Activated CD8-positive, alpha-beta T cell treated with anti-CD3 and anti-CD28 coated beads for 36 hours (primary cell): ENCODE measurements around the gene ATF1. TPM values are rescaled to one million over a fixed set of nuclear protein-coding genes. Genes with fewer than 3 reads are reported as not detected.

Source experiments
- ATAC-seq: fragments of 200-7000 bp; cut with Tn5 transposase; one replicate; pipeline ENCODE4 v1.10.0; 2021; ENCODE audit warnings: mild to moderate bottlenecking, moderate library complexity
- CTCF ChIA-PET: fragments of 350-600 bp; sonication (Branson Sonifier 250); formaldehyde crosslinking; loops from one replicate; lab custom pipeline; 2021; ENCODE audit warnings: antibody characterized with exemption; lab: Charles Lee
- POLR2A ChIA-PET: fragments of 350-600 bp; sonication (Branson Sonifier 250); formaldehyde crosslinking; loops from one replicate; lab custom pipeline; 2021; ENCODE audit warnings: antibody characterized with exemption; lab: Charles Lee
- DNase-seq: peaks from one replicate; pipeline ENCODE4 v3.0.0-alpha.2; 2020
- H3K27ac Mint-ChIP-seq: one replicate; pipeline ENCODE4 v1.8.0; 2021; ENCODE audit warnings: mild to moderate bottlenecking, mixed read lengths
- H3K27me3 Mint-ChIP-seq: one replicate; pipeline ENCODE4 v1.8.0; 2021; ENCODE audit warnings: mixed read lengths
- H3K36me3 Mint-ChIP-seq: one replicate; pipeline ENCODE4 v1.8.0; 2021; ENCODE audit warnings: low read depth, mixed read lengths
- H3K4me1 Mint-ChIP-seq: one replicate; pipeline ENCODE4 v1.8.0; 2021; ENCODE audit warnings: low read depth, mixed read lengths
- H3K4me3 Mint-ChIP-seq: one replicate; pipeline ENCODE4 v1.8.0; 2021; ENCODE audit warnings: mild to moderate bottlenecking, moderate library complexity, mixed read lengths
- H3K9me3 Mint-ChIP-seq: one replicate; pipeline ENCODE4 v1.8.0; 2021; ENCODE audit warnings: mixed read lengths
- CTCF ChIP-seq: fragments of 200-600 bp; IDR thresholded peaks from one replicate; pipeline ENCODE4 v1.8.0; 2022; ENCODE audit warnings: antibody characterized with exemption, mild to moderate bottlenecking
- intact Hi-C: fragments of 100-400 bp; cut with micrococcal nuclease; formaldehyde crosslinking; loops from one replicate; pipeline ENCODE4 v1.10.0; 2022
- total RNA-seq, 2 experiments: library from RNA; stranded (reverse); gene quantifications; one replicate each; pipeline ENCODE4 v1.2.3, GENCODE V29; 2021

ATF1 gene
- total RNA-seq, 2 experiments from 2014 or later = 46.6 to 49.8 TPM

GRCh38 chr12:50732591-50732990, 31.3 kb upstream of the ATF1 start:
- no peak for TF ChIP-seq CTCF
- DNase-seq = no peak
- Mint-ChIP-seq H3K27ac (no peak overlapping the region), H3K36me3 (peaks cover 32% of the 10 kb centered on the region), H3K9me3 (no peaks in the 10 kb centered on the region), H3K27me3 (no peaks in the 10 kb centered on the region), H3K4me3 (no peak overlapping the region), H3K4me1 (no peaks in the 10 kb centered on the region)
- ATAC-seq = no peak
- intact Hi-C loops = loop anchor here (10.0 kb wide), 1 partner anchor 228 kb away; the partner anchor contains the start of gene DIP2B
- POLR2A ChIA-PET = interaction anchor here (0.9 kb wide), 1 partner anchor 22 kb away, joined by 3 read pairs; no protein-coding TSS in a partner anchor
- CTCF ChIA-PET = no interaction called here

GRCh38 chr12:50733706-50734105, 30.2 kb upstream of the ATF1 start:
- Mint-ChIP-seq H3K27me3 (no peaks in the 10 kb centered on the region), H3K36me3 (peaks cover 30% of the 10 kb centered on the region), H3K4me1 (no peaks in the 10 kb centered on the region), H3K4me3 (no peak overlapping the region), H3K27ac (no peak overlapping the region), H3K9me3 (no peaks in the 10 kb centered on the region)
- TF ChIP-seq CTCF = no peak
- no peak for DNase-seq
- CTCF ChIA-PET = interaction anchor here (0.9 to 1.2 kb wide), 2 partner anchors 34 to 268 kb away, joined by 3 to 4 read pairs; no protein-coding TSS in a partner anchor
- ATAC-seq = no peak
- POLR2A ChIA-PET = no interaction called here
- intact Hi-C loops = loop anchor here (10.0 kb wide), 1 partner anchor 229 kb away; the partner anchor contains the start of gene DIP2B

- intact Hi-C loops = loop anchor here (10.0 kb wide), 1 partner anchor 230 kb away; the partner anchor contains the start of gene DIP2B
- H3K9me3 Mint-ChIP-seq = no peaks in the 10 kb centered on the region
- H3K27ac Mint-ChIP-seq = no peak overlapping the region
- peak; percentile 37 for DNase-seq
- no peaks in the 10 kb centered on the region for H3K4me1 Mint-ChIP-seq
- TF ChIP-seq CTCF = peak; percentile 38
- ChIA-PET CTCF (interaction anchor here (0.7 to 1.5 kb wide), 6 partner anchors 11 to 269 kb away, joined by 3 to 4 read pairs (median 3); no protein-coding TSS in a partner anchor), POLR2A (no interaction called here)
- H3K36me3 Mint-ChIP-seq = peaks cover 32% of the 10 kb centered on the region
- no peak overlapping the region for H3K4me3 Mint-ChIP-seq
- H3K27me3 Mint-ChIP-seq = no peaks in the 10 kb centered on the region
- no peak for ATAC-seq
Observed at GRCh38 chr12:50734409-50735263, 29.3 kb upstream of the ATF1 start.

- Mint-ChIP-seq H3K4me1 (no peaks in the 10 kb centered on the region), H3K36me3 (peaks cover 38% of the 10 kb centered on the region)
- CTCF ChIA-PET = no interaction called here
Observed at GRCh38 chr12:50739611-50740010, 24.3 kb upstream of the ATF1 start.

More at GRCh38 chr12:50739611-50740010, 24.3 kb upstream of the ATF1 start:
- intact Hi-C loops = loop anchor here (10.0 kb wide), 1 partner anchor 235 kb away; the partner anchor contains the start of gene DIP2B
- Mint-ChIP-seq H3K4me3 (no peak overlapping the region), H3K9me3 (no peaks in the 10 kb centered on the region), H3K27ac (no peak overlapping the region), H3K27me3 (no peaks in the 10 kb centered on the region)
- DNase-seq = no peak
- POLR2A ChIA-PET = interaction anchor here (1.2 kb wide), 1 partner anchor 24 kb away, joined by 3 read pairs; the partner anchor contains the start of gene ATF1
- ATAC-seq = no peak
- no peak for TF ChIP-seq CTCF
